GM12878 (cell line): ENCODE measurements around the gene SMIM14. TPM values are rescaled to one million over a fixed set of nuclear protein-coding genes. Genes with fewer than 3 reads are reported as not detected.

Experiments
- ATAC-seq: fragments of 200-7000 bp; cut with Tn5 transposase; 3 replicates; pipeline ENCODE4 v1.9.1; 2020; ENCODE audit warnings: mild to moderate bottlenecking, moderate library complexity
- BruUV-seq: library from RNA; stranded (reverse); fragments of 400-500 nt; replicated peaks from 2 replicates; lab custom pipeline; 2021; lab: Mats Ljungman, UMichigan
- CTCF ChIA-PET: fragments of 300-600 bp; sonication (Branson Sonifier 250); formaldehyde crosslinking; extraction: SDS; loops from one replicate; lab custom pipeline; 2021; ENCODE audit warnings: inconsistent platforms; lab: Yijun Ruan, JAX
- POLR2A ChIA-PET: fragments of 350-600 bp; formaldehyde crosslinking; extraction: SDS; loops from one replicate; lab custom pipeline; 2021; ENCODE audit warnings: inconsistent platforms; lab: Charles Lee
- RAD21 ChIA-PET: fragments of 300-600 bp; sonication (Branson Sonifier 250); formaldehyde crosslinking; loops from one replicate; lab custom pipeline; 2023; ENCODE audit warnings: antibody characterized with exemption; ENCODE audit not compliant: unreplicated experiment; lab: Charles Lee
- SMC1A ChIA-PET: fragments of 300-600 bp; sonication (Branson Sonifier 250); formaldehyde crosslinking; loops from one replicate; lab custom pipeline; 2023; ENCODE audit not compliant: unreplicated experiment, uncharacterized antibody; lab: Charles Lee
- DNase-seq: peaks from one replicate; pipeline ENCODE4 v3.0.0-alpha.2; 2011; ENCODE audit warnings: low read depth, low spot score
- FAIRE-seq: peaks from 3 replicates; lab custom pipeline; 2011; peaks lifted over from hg19 to GRCh38; lab: Jason Lieb, UNC
- H2AFZ ChIP-seq: 2 replicates; pipeline ENCODE4 v1.6.0; 2011; ENCODE audit warnings: low read depth, low read length, control low read depth; ENCODE audit not compliant: control insufficient read depth
- H3K27ac ChIP-seq: 2 replicates; pipeline ENCODE4 v1.5.1; 2011; ENCODE audit warnings: control low read depth; ENCODE audit not compliant: control insufficient read depth, insufficient read depth
- H3K27me3 ChIP-seq, 2 experiments: replicated peaks in 1 of 2; 2 replicates each; pipeline versions ENCODE4 v1.6.0 to v1.6.1; 2011; ENCODE audit warnings: low read length in 1 of 2; ENCODE audit not compliant: control insufficient read depth in 2 of 2, insufficient read depth in 2 of 2
- H3K36me3 ChIP-seq, 2 experiments: 2 replicates each; pipeline ENCODE4 v1.5.1; 2011; ENCODE audit warnings: low read length in 1 of 2; ENCODE audit not compliant: control insufficient read depth in 2 of 2, insufficient read depth in 2 of 2
- H3K4me1 ChIP-seq: 2 replicates; pipeline ENCODE4 v1.6.1; 2011; ENCODE audit warnings: mild to moderate bottlenecking, low read length, moderate library complexity, mixed read lengths; ENCODE audit not compliant: control insufficient read depth, insufficient read depth
- H3K4me2 ChIP-seq: 2 replicates; pipeline ENCODE4 v1.6.0; 2011; ENCODE audit warnings: control low read depth; ENCODE audit not compliant: control insufficient read depth, insufficient read depth
- H3K4me3 ChIP-seq: fragments of 200-600 bp; sonication (generic); 2 replicates; pipeline ENCODE4 v1.5.1; 2016
- H3K79me2 ChIP-seq: 2 replicates; pipeline ENCODE4 v1.6.0; 2011; ENCODE audit warnings: low read length; ENCODE audit not compliant: control insufficient read depth, insufficient read depth
- H3K9ac ChIP-seq: 2 replicates; pipeline ENCODE4 v1.8.0; 2011; ENCODE audit warnings: low read length, control low read depth, mixed read lengths; ENCODE audit not compliant: control insufficient read depth, insufficient read depth
- H3K9me3 ChIP-seq: replicated peaks from 3 replicates; pipeline ENCODE4 v1.5.1; 2011; ENCODE audit warnings: mild to moderate bottlenecking, low read length; ENCODE audit not compliant: control insufficient read depth, insufficient read depth
- H4K20me1 ChIP-seq: 2 replicates; pipeline ENCODE4 v1.6.0; 2011; ENCODE audit not compliant: control insufficient read depth, insufficient read depth
- FOXM1 ChIP-seq: IDR thresholded peaks from 2 replicates; pipeline ENCODE4 v1.6.1; 2012; ENCODE audit warnings: low read depth, mild to moderate bottlenecking, inconsistent platforms, low read length, moderate library complexity
- JUNB ChIP-seq: IDR thresholded peaks from 2 replicates; pipeline ENCODE4 v1.6.1; 2016; ENCODE audit warnings: antibody characterized with exemption, mild to moderate bottlenecking
- POLR2A ChIP-seq: IDR thresholded peaks from 2 replicates; pipeline ENCODE4 v1.6.1; 2011; ENCODE audit warnings: low read depth, mild to moderate bottlenecking, low read length
- WGBS: methylation state at CpG from one replicate; pipeline ENCODE4 v1.1.6; 2016; ENCODE audit warnings: low lambda C conversion rate; ENCODE audit not compliant: insufficient replicate concordance, insufficient coverage; ENCODE audit errors: missing lambda C conversion rate; 5-methylcytosine and 5-hydroxymethylcytosine counted together
- in situ Hi-C: fragments of 300-500 bp; cut with MboI; formaldehyde crosslinking; loops from 9 replicates; pipeline ENCODE4 v1.14.3; 2018; ENCODE audit warnings: mixed read lengths
- intact Hi-C: fragments of 100-400 bp; cut with micrococcal nuclease; formaldehyde crosslinking; loops from one replicate; pipeline ENCODE4 v1.14.2; 2022; ENCODE audit not compliant: unreplicated experiment
- polyA plus RNA-seq, 11 experiments: library from polyadenylated mRNA; depleted of rRNA in 4 of 11; unstranded in 6 of 11; stranded (reverse) in 5 of 11; fragments of >200 nt; fragmentation: Nextera tagmentation in 4 of 11; fragmentation: Illumina TruSeq in 1 of 11; extraction: Ambion mirVana in 4 of 11; extraction: Trizol in 1 of 11; gene quantifications; 1 replicate in 1 of 11; 2 replicates in 10 of 11; pipeline versions ENCODE4 v1.2.1 to v1.2.3, GENCODE V29; 2011 to 2016; ENCODE audit warnings: inconsistent platforms in 2 of 11, missing spikeins in 2 of 11, low read depth in 1 of 11
- total RNA-seq, 4 experiments: library from RNA; depleted of rRNA in 3 of 4; stranded (reverse); fragments of >200 nt in 3 of 4; fragmentation: Illumina TruSeq in 1 of 4; extraction: Trizol in 1 of 4; gene quantifications; 2 replicates each; pipeline versions ENCODE4 v1.2.1 to v1.2.3, GENCODE V29; 2013 to 2021
- TF ChIP-seq, protein P1 (sequence below): IDR thresholded peaks from 2 replicates; pipeline ENCODE4 v1.6.1; 2011; ENCODE audit warnings: borderline replicate concordance, low read depth, mild to moderate bottlenecking, moderate library complexity, low read length; ENCODE audit not compliant: insufficient read depth, poor library complexity, severe bottlenecking

SMIM14 gene
- total and polyA plus RNA-seq, 10 of the 15 experiments (the other 5 are each of a cell fraction or from before 2014, with no cell fraction given), result 125 to 671 (median 188) TPM

DNA sequence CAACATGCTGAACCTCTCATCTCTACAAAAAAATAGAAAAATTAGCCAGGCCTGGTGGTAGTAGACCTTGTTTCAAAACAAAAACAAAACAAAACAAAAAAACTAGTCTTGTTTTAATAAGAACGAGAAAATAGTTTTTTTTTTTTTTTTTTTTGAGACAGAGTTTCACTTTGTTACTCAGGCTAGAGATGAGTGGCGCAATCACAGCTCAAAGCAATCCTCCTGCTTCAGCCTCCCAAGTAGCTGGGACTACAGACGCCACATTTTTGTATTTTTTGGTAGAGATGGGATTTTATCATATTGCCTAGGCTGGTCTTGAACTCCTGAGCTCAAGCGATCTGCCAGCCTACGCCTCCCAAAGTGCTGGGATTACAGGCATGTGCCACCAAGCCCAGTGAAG is 63.7 kb downstream of the SMIM14 start:
- Histone ChIP-seq H3K9me3 (no peaks in the 10 kb centered on the region), H3K4me2 (no peak overlapping the region), H3K27me3 (no peaks in the 10 kb centered on the region), H3K9ac (no peak overlapping the region), H3K79me2 (no peaks in the 10 kb centered on the region), H2AFZ (peak overlapping the region; percentile 7; the same call in 1 of the 2 replicates)
- ChIA-PET CTCF (interaction anchor here (0.9 kb wide), 1 partner anchor 17 kb away, joined by 3 read pairs; no protein-coding TSS in a partner anchor), POLR2A (interaction anchor here (0.6 to 0.7 kb wide), 2 partner anchors 56 to 578 kb away, joined by 3 read pairs; no protein-coding TSS in a partner anchor), SMC1A (interaction anchor here (0.7 kb wide), 1 partner anchor 56 kb away, joined by 3 read pairs; no protein-coding TSS in a partner anchor)
- BruUV-seq, result no TSS peak
- TF ChIP-seq JUNB (0 out of 2 replicates have a peak, but pooled peaks have one; percentile 15), FOXM1 (no peak)
- TF ChIP-seq, all 136 proteins: peak for 1
- H3K27ac ChIP-seq, result no peak overlapping the region
- no peaks in the 10 kb centered on the region for H3K4me1 ChIP-seq
- RAD21 ChIA-PET, result interaction anchor here (0.7 to 1.3 kb wide), 2 partner anchors 51 to 57 kb away, joined by 3 to 4 read pairs; no protein-coding TSS in a partner anchor
- no peak overlapping the region for H3K4me3 ChIP-seq
- no peaks in the 10 kb centered on the region for H4K20me1 ChIP-seq
- DNase-seq (no peak), ATAC-seq (no peak), FAIRE-seq (no peak)
- 50% methylated on average over 5 of the region's 5 CpGs for WGBS
- peaks cover 0 to 6% of the 10 kb centered on the region in 2 experiments; a peak in 1 of 4 replicates for H3K36me3 ChIP-seq
- in situ Hi-C loops, result no loop called here
- intact Hi-C loops, result no loop called here

DNA sequence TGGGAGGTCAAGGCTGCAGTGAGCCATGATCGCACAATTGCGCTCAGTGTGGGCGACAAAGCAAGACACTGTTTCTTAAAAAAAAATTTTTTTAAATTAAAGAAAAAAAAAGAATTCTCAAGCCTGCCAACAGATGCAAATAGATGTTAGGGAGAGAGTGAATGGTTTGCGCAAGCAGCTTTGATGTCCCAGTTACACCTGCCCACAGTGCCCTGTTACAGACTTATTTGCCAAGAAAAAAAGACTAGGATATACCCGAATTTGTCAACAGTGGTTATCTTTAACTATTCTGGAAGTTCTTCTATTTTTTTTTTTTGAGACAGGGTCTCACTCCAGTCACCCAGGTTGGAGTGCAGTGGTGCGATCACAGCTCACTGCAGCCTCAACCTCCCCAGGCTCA is 67.2 kb downstream of the SMIM14 start:
- Histone ChIP-seq H3K4me2 (no peak overlapping the region), H3K4me3 (no peak overlapping the region), H4K20me1 (no peaks in the 10 kb centered on the region), H3K9me3 (no peaks in the 10 kb centered on the region; the same call in 2 of the 3 replicates), H3K36me3 (peaks cover 0 to 6% of the 10 kb centered on the region in 2 experiments; a peak in 1 of 4 replicates), H3K27ac (no peak overlapping the region), H2AFZ (no peak overlapping the region), H3K27me3 (no peaks in the 10 kb centered on the region), H3K79me2 (no peaks in the 10 kb centered on the region; the same call in 1 of the 2 replicates), H3K9ac (no peak overlapping the region), H3K4me1 (peaks cover 7% of the 10 kb centered on the region)
- DNase-seq, result no peak
- RAD21 ChIA-PET, result no interaction called here
- POLR2A ChIA-PET, result no interaction called here
- no TSS peak for BruUV-seq
- CTCF ChIA-PET, result no interaction called here
- FAIRE-seq, result no peak
- intact Hi-C loops (no loop called here), in situ Hi-C loops (no loop called here)
- 98% methylated on average over 6 of the region's 6 CpGs for WGBS
- TF ChIP-seq POLR2A, result no peak
- TF ChIP-seq, protein P1, sequence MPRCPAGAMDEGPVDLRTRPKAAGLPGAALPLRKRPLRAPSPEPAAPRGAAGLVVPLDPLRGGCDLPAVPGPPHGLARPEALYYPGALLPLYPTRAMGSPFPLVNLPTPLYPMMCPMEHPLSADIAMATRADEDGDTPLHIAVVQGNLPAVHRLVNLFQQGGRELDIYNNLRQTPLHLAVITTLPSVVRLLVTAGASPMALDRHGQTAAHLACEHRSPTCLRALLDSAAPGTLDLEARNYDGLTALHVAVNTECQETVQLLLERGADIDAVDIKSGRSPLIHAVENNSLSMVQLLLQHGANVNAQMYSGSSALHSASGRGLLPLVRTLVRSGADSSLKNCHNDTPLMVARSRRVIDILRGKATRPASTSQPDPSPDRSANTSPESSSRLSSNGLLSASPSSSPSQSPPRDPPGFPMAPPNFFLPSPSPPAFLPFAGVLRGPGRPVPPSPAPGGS, result peak; percentile 42
- no peak for ATAC-seq
- SMC1A ChIA-PET, result no interaction called here
